H1 (cell line): ENCODE measurements around the gene TBCD. TPM values are rescaled to one million over a fixed set of nuclear protein-coding genes. Genes with fewer than 3 reads are reported as not detected.

Experiments used
- CTCF ChIA-PET: fragments of 300-600 bp; sonication (Branson Sonifier 250); formaldehyde crosslinking; loops from one replicate; lab custom pipeline; 2021; ENCODE audit not compliant: partially characterized antibody; lab: Charles Lee
- POLR2A ChIA-PET: fragments of 300-600 bp; sonication (Branson Sonifier 250); formaldehyde crosslinking; loops from one replicate; lab custom pipeline; 2021; ENCODE audit warnings: inconsistent platforms; ENCODE audit not compliant: partially characterized antibody; lab: Charles Lee
- DNase-seq, 2 experiments: peaks; one replicate each; pipeline versions ENCODE4 v3.0.0 to v3.0.0-alpha.2; 2010 to 2022; ENCODE audit warnings: low spot score in 2 of 2, low read depth in 1 of 2, mixed read lengths in 1 of 2
- FAIRE-seq: peaks from 2 replicates; lab custom pipeline; 2011; peaks lifted over from hg19 to GRCh38; lab: Jason Lieb, UNC
- H2AFZ ChIP-seq: 2 replicates; pipeline ENCODE4 v1.8.1; 2012; ENCODE audit warnings: low read length, inconsistent platforms
- H2AK5ac ChIP-seq: 2 replicates; pipeline ENCODE4 v1.6.1; 2013; ENCODE audit warnings: low read depth, low read length
- H2BK120ac ChIP-seq: replicated peaks from 2 replicates; pipeline ENCODE3; 2013; ENCODE audit warnings: low read depth, low read length, inconsistent platforms
- H2BK12ac ChIP-seq: 2 replicates; pipeline ENCODE4 v1.6.1; 2013; ENCODE audit warnings: low read depth, low read length
- H2BK15ac ChIP-seq: 2 replicates; pipeline ENCODE4 v1.6.1; 2013; ENCODE audit warnings: low read length
- H2BK20ac ChIP-seq: 2 replicates; pipeline ENCODE4 v1.6.1; 2013; ENCODE audit warnings: low read length
- H2BK5ac ChIP-seq: 2 replicates; pipeline ENCODE4 v1.6.1; 2013; ENCODE audit warnings: low read depth, low read length
- H3K14ac ChIP-seq: 2 replicates; pipeline ENCODE4 v1.6.1; 2013; ENCODE audit warnings: inconsistent platforms; ENCODE audit not compliant: insufficient read length
- H3K18ac ChIP-seq: 2 replicates; pipeline ENCODE4 v1.6.1; 2013; ENCODE audit warnings: low read length; ENCODE audit errors: extremely low read depth
- H3K23ac ChIP-seq: 2 replicates; pipeline ENCODE4 v1.6.1; 2013; ENCODE audit warnings: inconsistent platforms; ENCODE audit not compliant: insufficient read length
- H3K23me2 ChIP-seq: 2 replicates; pipeline ENCODE4 v1.6.1; 2013; ENCODE audit warnings: low read depth, low read length
- H3K27ac ChIP-seq: 2 replicates; pipeline ENCODE4 v1.6.1; 2011; ENCODE audit warnings: low read depth, low read length, inconsistent platforms
- H3K27me3 ChIP-seq, 4 experiments: replicated peaks in 1 of 4; 1 replicate in 1 of 4; 2 replicates in 3 of 4; pipeline versions ENCODE4 v1.6.1 to v1.8.1; 2011 to 2013; ENCODE audit warnings: low read length in 3 of 4, mild to moderate bottlenecking in 3 of 4, inconsistent platforms in 2 of 4, mixed read lengths in 2 of 4, moderate library complexity in 1 of 4; ENCODE audit not compliant: control insufficient read depth in 3 of 4, insufficient read depth in 3 of 4; ENCODE audit errors: extremely low read depth in 1 of 4
- H3K36me3 ChIP-seq, 4 experiments: 2 replicates each; pipeline versions ENCODE4 v1.6.1 to v1.8.1; 2011 to 2013; ENCODE audit warnings: mild to moderate bottlenecking in 4 of 4, low read length in 3 of 4, moderate library complexity in 2 of 4, control low read depth in 1 of 4, inconsistent platforms in 1 of 4; ENCODE audit not compliant: insufficient read depth in 4 of 4, control insufficient read depth in 2 of 4
- H3K4ac ChIP-seq: replicated peaks from 2 replicates; pipeline ENCODE3; 2013; ENCODE audit warnings: low read length, low read depth, mixed read lengths, inconsistent platforms; ENCODE audit not compliant: insufficient read length
- H3K4me1 ChIP-seq, 4 experiments: replicated peaks in 1 of 4; 1 replicate in 1 of 4; 2 replicates in 3 of 4; pipeline versions ENCODE4 v1.6.1 to v1.8.1; 2011 to 2013; ENCODE audit warnings: low read length in 3 of 4, inconsistent platforms in 2 of 4, mixed read lengths in 1 of 4; ENCODE audit not compliant: insufficient read depth in 4 of 4, control insufficient read depth in 3 of 4
- H3K4me2 ChIP-seq, 2 experiments: 2 replicates each; pipeline versions ENCODE4 v1.6.1 to v1.8.1; 2011 to 2013; ENCODE audit warnings: low read depth in 2 of 2, low read length in 2 of 2, control low read depth in 1 of 2, inconsistent platforms in 1 of 2, mild to moderate bottlenecking in 1 of 2; ENCODE audit not compliant: insufficient read depth in 1 of 2
- H3K4me3 ChIP-seq, 4 experiments: fragments of 200-600, 300-600 bp in 1 of 4; sonication (generic), shearing (Covaris generic), sonication (Bioruptor Twin) in 1 of 4; 2 replicates each; pipeline versions ENCODE4 v1.5.1 to v1.8.1; 2011 to 2016; ENCODE audit warnings: low read length in 4 of 4, low read depth in 3 of 4, control low read depth in 2 of 4, inconsistent platforms in 2 of 4, mild to moderate bottlenecking in 2 of 4, mixed read lengths in 1 of 4, moderate library complexity in 1 of 4; ENCODE audit not compliant: insufficient read depth in 2 of 4; ENCODE audit errors: extremely low read depth in 1 of 4
- H3K56ac ChIP-seq: replicated peaks from 2 replicates; pipeline ENCODE3; 2013; ENCODE audit warnings: low read depth, mild to moderate bottlenecking, mixed read lengths, low read length, inconsistent platforms; ENCODE audit not compliant: insufficient read length
- H3K79me1 ChIP-seq: 2 replicates; pipeline ENCODE4 v1.6.1; 2013; ENCODE audit warnings: low read depth, low read length, control low read depth
- H3K79me2 ChIP-seq, 2 experiments: 2 replicates each; pipeline versions ENCODE4 v1.6.1 to v1.8.1; 2012 to 2013; ENCODE audit warnings: low read length in 2 of 2, mild to moderate bottlenecking in 2 of 2, inconsistent platforms in 1 of 2; ENCODE audit not compliant: insufficient read depth in 2 of 2, control insufficient read depth in 1 of 2
- H3K9ac ChIP-seq, 4 experiments: replicated peaks in 1 of 4; 1 replicate in 1 of 4; 2 replicates in 3 of 4; pipeline versions ENCODE4 v1.6.1 to v1.8.1; 2011 to 2013; ENCODE audit warnings: low read depth in 3 of 4, low read length in 3 of 4, control low read depth in 2 of 4, mild to moderate bottlenecking in 2 of 4, moderate library complexity in 2 of 4, inconsistent platforms in 1 of 4; ENCODE audit errors: extremely low read depth in 1 of 4
- H3K9me3 ChIP-seq, 2 experiments: 2 replicates each; pipeline versions ENCODE4 v1.6.1 to v1.8.1; 2012 to 2013; ENCODE audit warnings: mild to moderate bottlenecking in 2 of 2, moderate library complexity in 2 of 2, control low read depth in 1 of 2, inconsistent platforms in 1 of 2, low read depth in 1 of 2, low read length in 1 of 2, mixed read lengths in 1 of 2; ENCODE audit not compliant: insufficient read depth in 2 of 2
- H4K20me1 ChIP-seq, 2 experiments: replicated peaks in 1 of 2; 2 replicates each; pipeline versions ENCODE3 to v1.8.1; 2011 to 2013; ENCODE audit warnings: inconsistent platforms in 2 of 2, low read length in 2 of 2, mild to moderate bottlenecking in 1 of 2; ENCODE audit not compliant: insufficient read depth in 2 of 2, control insufficient read depth in 1 of 2
- H4K5ac ChIP-seq: 2 replicates; pipeline ENCODE4 v1.6.1; 2013; ENCODE audit warnings: low read length, low read depth, mixed read lengths, inconsistent platforms; ENCODE audit not compliant: insufficient read length
- H4K8ac ChIP-seq: 2 replicates; pipeline ENCODE4 v1.8.0; 2013; ENCODE audit warnings: mild to moderate bottlenecking, moderate library complexity, low read length, inconsistent platforms; ENCODE audit not compliant: insufficient read depth; ENCODE audit errors: extremely low read depth
- H4K91ac ChIP-seq: replicated peaks from 2 replicates; pipeline ENCODE3; 2013; ENCODE audit warnings: low read length, mixed read lengths, inconsistent platforms; ENCODE audit not compliant: insufficient read length
- CBX5 ChIP-seq: fragments of 300-800, 300-1000 bp; sonication (generic); IDR thresholded peaks from 2 replicates; pipeline ENCODE4 v1.7.1; 2016; ENCODE audit warnings: antibody characterized with exemption, low read length, low read depth
- CHD2 ChIP-seq: IDR thresholded peaks from 2 replicates; pipeline ENCODE4 v1.6.1; 2012; ENCODE audit warnings: low read length, improper control_type of control experiment
- WGBS, 2 experiments: shearing (Covaris generic) in 1 of 2; methylation state at CpG; one replicate each; pipeline versions ENCODE4 v1.1.6 to v1.1.7; 2013 to 2015; ENCODE audit warnings: low lambda C conversion rate in 2 of 2, mixed read lengths in 2 of 2, inconsistent platforms in 1 of 2, low coverage in 1 of 2, missing lambda C conversion rate in 1 of 2; ENCODE audit not compliant: insufficient replicate concordance in 2 of 2, insufficient coverage in 1 of 2, insufficient read length in 1 of 2; ENCODE audit errors: extremely low coverage in 1 of 2, missing lambda C conversion rate in 1 of 2; 5-methylcytosine and 5-hydroxymethylcytosine counted together
- polyA plus RNA-seq, 7 experiments: library from polyadenylated mRNA; depleted of rRNA in 3 of 7; stranded (reverse) in 5 of 7; unstranded in 2 of 7; fragments of >200 nt in 5 of 7; fragments of 200-250 nt in 2 of 7; gene quantifications; 1 replicate in 5 of 7; 2 replicates in 1 of 7; 4 replicates in 1 of 7; pipeline versions ENCODE4 v1.2.1 to v1.2.3, GENCODE V29; 2011 to 2013; ENCODE audit warnings: missing spikeins in 2 of 7, mixed read lengths in 2 of 7
- total RNA-seq: library from RNA; stranded (reverse); fragmentation: NEBNext Ultra II Directional; extraction: Animal tissue kit (Norgen Biotek cat#: 25700); gene quantifications from 2 replicates; pipeline ENCODE4 v1.2.1, GENCODE V29; 2021

The TBCD gene
- total and polyA plus RNA-seq, 2 of the 8 experiments (the other 6 are each of a cell fraction or from before 2014, with no cell fraction given) = 118 to 162 TPM

DNA sequence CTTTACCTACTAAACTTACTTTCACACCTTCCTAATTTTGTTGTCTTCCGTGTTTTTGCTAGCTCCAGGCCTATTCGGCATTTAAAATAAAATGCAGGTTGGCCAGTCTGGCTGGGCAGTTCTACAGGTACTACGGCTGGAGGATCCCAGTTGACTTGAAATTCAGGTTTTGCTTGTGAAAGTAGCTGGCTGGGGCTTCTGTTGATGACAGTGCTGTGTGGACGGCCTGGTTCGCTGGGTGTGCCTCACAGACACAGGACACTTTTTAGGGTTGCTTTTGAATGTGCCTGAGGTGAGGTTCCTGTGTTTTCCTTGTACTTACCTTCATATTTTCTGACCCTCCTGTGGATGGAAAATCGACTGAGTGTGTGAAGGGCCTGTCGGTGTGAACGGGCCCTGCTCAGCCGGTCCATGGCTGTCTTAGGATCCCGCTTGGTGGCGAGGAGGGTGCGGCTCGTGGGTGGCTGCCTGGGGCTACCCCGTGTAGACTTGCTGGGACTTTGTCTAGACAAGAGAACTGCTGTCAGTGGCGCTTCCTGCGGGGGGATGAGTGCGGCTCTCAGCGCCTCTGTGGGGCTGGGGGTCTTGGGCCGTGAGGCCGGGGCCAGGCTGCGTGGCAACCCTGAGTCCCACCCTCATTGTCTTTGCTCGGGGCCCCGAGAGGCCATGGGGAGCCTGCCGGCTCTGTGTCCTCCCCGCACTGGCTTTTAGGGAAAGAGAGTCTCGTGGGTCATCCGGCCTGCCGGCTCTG lies 106.7 kb downstream of the TBCD start:
- H3K4me2 ChIP-seq = no peak overlapping the region
- peaks cover 0 to 10% (median 2%) of the 10 kb centered on the region in 4 experiments; a peak in 5 of 8 replicates for H3K36me3 ChIP-seq
- no peak overlapping the region for H2BK20ac ChIP-seq
- H3K4me1 ChIP-seq = peaks cover 0 to 6% (median 2%) of the 10 kb centered on the region in 4 experiments; a peak in 2 of 7 replicates
- H3K27me3 ChIP-seq = no peaks in the 10 kb centered on the region
- peaks cover 10% of the 10 kb centered on the region for H3K79me1 ChIP-seq
- no peak for FAIRE-seq
- H3K4me3 ChIP-seq = no peak overlapping the region
- TF ChIP-seq CHD2 (no peak), CBX5 (no peak)
- H2BK5ac ChIP-seq = no peak overlapping the region
- no peak overlapping the region for H2BK12ac ChIP-seq
- H3K4ac ChIP-seq = no peak overlapping the region
- no peak overlapping the region for H3K14ac ChIP-seq
- H2AK5ac ChIP-seq = no peak overlapping the region
- ChIA-PET CTCF (interaction anchor here (0.6 to 1.2 kb wide), 2 partner anchors 13 to 142 kb away, joined by 3 read pairs; partner anchors contain the start of gene FN3KRP), POLR2A (no interaction called here)
- peak overlapping the region; percentile 21; the same call in 1 of the 2 replicates for H4K8ac ChIP-seq
- no peak overlapping the region for H4K91ac ChIP-seq
- H4K5ac ChIP-seq = no peak overlapping the region
- H3K9ac ChIP-seq = 0 out of 7 replicates have a peak overlapping the region, but pooled peaks of 1 of the 4 experiments have one; percentile 13
- peaks cover 7 to 17% of the 10 kb centered on the region in 2 experiments for H4K20me1 ChIP-seq
- DNase-seq = no peak
- no peak overlapping the region for H2BK120ac ChIP-seq
- no peak overlapping the region for H3K23ac ChIP-seq
- no peak overlapping the region for H3K56ac ChIP-seq
- no peak overlapping the region for H3K27ac ChIP-seq
- no peak overlapping the region for H3K18ac ChIP-seq
- H3K23me2 ChIP-seq = no peaks in the 10 kb centered on the region
- H3K9me3 ChIP-seq = no peaks in the 10 kb centered on the region
- H2BK15ac ChIP-seq = no peak overlapping the region
- WGBS, 2 experiments = 92% methylated on average over 27 of the region's 28 CpGs; no CpG with 5 or more reads in 1 of the 2 experiments
- no peak overlapping the region for H2AFZ ChIP-seq
- peaks cover 0 to 9% of the 10 kb centered on the region in 2 experiments; a peak in 1 of 4 replicates for H3K79me2 ChIP-seq
